ENCODE measurements around the gene DAB1.

Gene DAB1

GRCh38 chr1:57010511-57010910, 413.3 kb downstream of the DAB1 start:
- DNase-seq = no peak

- DNase-seq = no peak
Observed at GRCh38 chr1:57007948-57008347, 415.9 kb downstream of the DAB1 start.

GRCh38 chr1:57007472-57007871, 416.4 kb downstream of the DAB1 start:
- DNase-seq = no peak

- peak; percentile 42 to 44 for DNase-seq
Observed at GRCh38 chr1:57003398-57004139, 420.3 kb downstream of the DAB1 start.

- no peak for DNase-seq
Observed at GRCh38 chr1:56995414-56996100, 428.3 kb downstream of the DAB1 start.

- DNase-seq = no peak
Observed at GRCh38 chr1:56993475-56993874, 430.4 kb downstream of the DAB1 start.

- DNase-seq = no peak
Observed at GRCh38 chr1:56992318-56993125, 431.3 kb downstream of the DAB1 start.

GRCh38 chr1:56991576-56991975, 432.3 kb downstream of the DAB1 start:
- no peak for DNase-seq

GRCh38 chr1:56986397-56986796, 437.5 kb downstream of the DAB1 start:
- no peak for DNase-seq

GRCh38 chr1:56985857-56986256, 438.0 kb downstream of the DAB1 start:
- no peak for DNase-seq

- no peak for DNase-seq
Observed at GRCh38 chr1:56983484-56983883, 440.4 kb downstream of the DAB1 start.

GRCh38 chr1:56979986-56980755, 443.7 kb downstream of the DAB1 start:
- DNase-seq = no peak

- no peak for DNase-seq
Observed at GRCh38 chr1:56978819-56979218, 445.0 kb downstream of the DAB1 start.

GRCh38 chr1:56977910-56978309, 445.9 kb downstream of the DAB1 start:
- DNase-seq = no peak

- no peak for DNase-seq
Observed at GRCh38 chr1:56975446-56975845, 448.4 kb downstream of the DAB1 start.

- DNase-seq = peak; percentile 70 to 86
Observed at GRCh38 chr1:56973923-56974742, 449.7 kb downstream of the DAB1 start.

- no peak for DNase-seq
Observed at GRCh38 chr1:56972976-56973375, 450.9 kb downstream of the DAB1 start.

GRCh38 chr1:56970280-56970679, 453.6 kb downstream of the DAB1 start:
- DNase-seq = no peak

- DNase-seq = no peak
Observed at GRCh38 chr1:56968878-56969495, 454.9 kb downstream of the DAB1 start.

- no peak for DNase-seq
Observed at GRCh38 chr1:56967900-56968832, 455.7 kb downstream of the DAB1 start.

All from AML-193 (cell line).